ENCODE measurements around the gene C1orf21. TPM values are rescaled to one million over a fixed set of nuclear protein-coding genes. Genes with fewer than 3 reads are reported as not detected.

The C1orf21 gene
- polyA plus RNA-seq, 1 of the 3 experiments (the other 2 are of a cell fraction), result 4.8 TPM

DNA sequence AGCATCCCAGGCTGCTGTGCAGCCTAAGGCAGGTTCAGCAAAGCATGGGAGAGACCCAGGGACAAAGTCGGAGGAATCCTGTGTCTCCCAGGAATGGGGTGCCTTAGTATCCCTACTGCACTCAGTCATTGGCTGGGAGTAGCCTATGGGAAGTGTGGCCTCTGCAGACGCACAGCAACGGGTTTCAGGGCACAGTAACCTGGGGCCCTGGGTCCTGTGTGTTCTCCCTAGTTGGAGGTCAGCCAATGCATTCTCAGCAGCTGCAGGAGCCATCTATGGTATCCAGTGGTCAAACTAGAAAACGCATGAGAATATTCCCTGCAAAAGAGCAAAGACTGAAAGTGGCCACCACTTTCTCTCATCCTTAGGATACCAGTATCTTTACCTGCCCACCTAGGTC is 13.7 kb upstream of the C1orf21 start:
- TF ChIP-seq RAD21 (IDR thresholded peaks at IDR 0.05; ENCODE audit: low read length), result no peak
- no peak for TF ChIP-seq ELF1 (IDR thresholded peaks at IDR 0.05)
- no peak for TF ChIP-seq CHD2 (IDR thresholded peaks at IDR 0.05; ENCODE audit: low read length, partially characterized antibody)
- TF ChIP-seq, protein P1, sequence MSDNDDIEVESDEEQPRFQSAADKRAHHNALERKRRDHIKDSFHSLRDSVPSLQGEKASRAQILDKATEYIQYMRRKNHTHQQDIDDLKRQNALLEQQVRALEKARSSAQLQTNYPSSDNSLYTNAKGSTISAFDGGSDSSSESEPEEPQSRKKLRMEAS (IDR thresholded peaks at IDR 0.05; ENCODE audit: low read depth), result no peak
- TF ChIP-seq RFX5 (IDR thresholded peaks at IDR 0.05; ENCODE audit: low read length), result no peak
- TF ChIP-seq SMC3 (IDR thresholded peaks at IDR 0.05; ENCODE audit: low read depth, low read length), result no peak
- TF ChIP-seq, protein P2, sequence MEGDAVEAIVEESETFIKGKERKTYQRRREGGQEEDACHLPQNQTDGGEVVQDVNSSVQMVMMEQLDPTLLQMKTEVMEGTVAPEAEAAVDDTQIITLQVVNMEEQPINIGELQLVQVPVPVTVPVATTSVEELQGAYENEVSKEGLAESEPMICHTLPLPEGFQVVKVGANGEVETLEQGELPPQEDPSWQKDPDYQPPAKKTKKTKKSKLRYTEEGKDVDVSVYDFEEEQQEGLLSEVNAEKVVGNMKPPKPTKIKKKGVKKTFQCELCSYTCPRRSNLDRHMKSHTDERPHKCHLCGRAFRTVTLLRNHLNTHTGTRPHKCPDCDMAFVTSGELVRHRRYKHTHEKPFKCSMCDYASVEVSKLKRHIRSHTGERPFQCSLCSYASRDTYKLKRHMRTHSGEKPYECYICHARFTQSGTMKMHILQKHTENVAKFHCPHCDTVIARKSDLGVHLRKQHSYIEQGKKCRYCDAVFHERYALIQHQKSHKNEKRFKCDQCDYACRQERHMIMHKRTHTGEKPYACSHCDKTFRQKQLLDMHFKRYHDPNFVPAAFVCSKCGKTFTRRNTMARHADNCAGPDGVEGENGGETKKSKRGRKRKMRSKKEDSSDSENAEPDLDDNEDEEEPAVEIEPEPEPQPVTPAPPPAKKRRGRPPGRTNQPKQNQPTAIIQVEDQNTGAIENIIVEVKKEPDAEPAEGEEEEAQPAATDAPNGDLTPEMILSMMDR (IDR thresholded peaks at IDR 0.05), result no peak
- no peak for TF ChIP-seq SIN3A (IDR thresholded peaks at IDR 0.05; ENCODE audit: borderline replicate concordance, low read depth, low read length)
- no peak for TF ChIP-seq GATA2 (CRISPR knock-in tag; IDR thresholded peaks at IDR 0.05)
- TF ChIP-seq YY1 (IDR thresholded peaks at IDR 0.05; ENCODE audit: low read depth), result no peak
- no peak for TF ChIP-seq PBX3 (IDR thresholded peaks at IDR 0.05)
- no peak for TF ChIP-seq POLR2AphosphoS5 (IDR thresholded peaks at IDR 0.05; ENCODE audit: low read depth, low read length)
- TF ChIP-seq IRF3 (IDR thresholded peaks at IDR 0.05; ENCODE audit: low read depth, low read length), result no peak
- no peak for TF ChIP-seq JUND (IDR thresholded peaks at IDR 0.05)
- Histone ChIP-seq H3K79me2 (ENCODE audit: insufficient read depth) (no peaks in the 10 kb centered on the region), H3K27ac (ENCODE audit: low read depth in 2 of 2, low read length in 1 of 2) (no peak overlapping the region), H3K4me1 (ENCODE audit: control insufficient read depth in 1 of 2, insufficient read depth in 2 of 2, low read depth in 1 of 2, low read length in 1 of 2) (peaks cover 0 to 7% of the 10 kb centered on the region in 2 experiments; a peak in 1 of 4 replicates), H3K4me3 (ENCODE audit: low read depth in 2 of 2, low read length in 1 of 2) (no peak overlapping the region), H3F3A (replicated peaks; ENCODE audit: insufficient read depth) (peaks cover 3% of the 10 kb centered on the region), H3K36me3 (replicated peaks in 1 of 2; ENCODE audit: control insufficient read depth in 1 of 2, insufficient read depth in 2 of 2, low read length in 1 of 2) (no peaks in the 10 kb centered on the region), H3K9ac (no peak overlapping the region), H3K9me3 (no peaks in the 10 kb centered on the region), H3K9me2 (no peaks in the 10 kb centered on the region), H4K20me1 (ENCODE audit: insufficient read depth) (no peaks in the 10 kb centered on the region), H2AFZ (ENCODE audit: low read depth) (no peak overlapping the region), H3K27me3 (ENCODE audit: insufficient read depth) (no peaks in the 10 kb centered on the region), H3K4me2 (no peak overlapping the region)
- 82% methylated on average over 2 of the region's 4 CpGs for WGBS (ENCODE audit: low lambda C conversion rate)
- ChIA-PET CTCF (interaction anchor here (0.7 kb wide), 1 partner anchor 69 kb away, joined by 3 read pairs; no protein-coding TSS in a partner anchor), POLR2A (no interaction called here)
- DNase-seq, result no peak

DNA sequence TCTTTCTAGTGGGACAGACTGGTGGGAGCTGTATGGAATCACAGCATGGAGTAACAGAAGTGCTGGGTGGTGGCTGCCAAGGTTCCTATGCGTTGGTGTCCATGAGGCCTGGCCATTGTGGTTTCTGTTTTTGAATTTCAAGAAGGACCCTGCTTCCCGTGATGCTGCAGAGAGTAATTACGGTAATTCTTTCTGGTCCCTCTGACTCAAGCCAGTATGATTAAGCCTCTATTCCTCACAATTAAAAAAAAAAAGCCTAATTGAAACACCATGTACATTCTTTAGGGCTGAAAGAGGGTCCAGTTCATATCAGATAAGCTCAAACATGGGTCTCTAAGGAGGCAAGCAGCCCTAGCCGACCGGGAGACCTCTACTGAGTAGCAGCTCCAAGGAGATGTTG is 10.5 kb upstream of the C1orf21 start:
- Histone ChIP-seq H3K4me3 (ENCODE audit: low read depth in 2 of 2, low read length in 1 of 2) (no peak overlapping the region), H3K9me2 (no peaks in the 10 kb centered on the region), H4K20me1 (ENCODE audit: insufficient read depth) (no peaks in the 10 kb centered on the region), H3K27me3 (ENCODE audit: insufficient read depth) (no peaks in the 10 kb centered on the region), H3K27ac (ENCODE audit: low read depth in 2 of 2, low read length in 1 of 2) (no peak overlapping the region), H3K9me3 (no peaks in the 10 kb centered on the region), H3F3A (replicated peaks; ENCODE audit: insufficient read depth) (peaks cover 3% of the 10 kb centered on the region), H3K4me1 (ENCODE audit: control insufficient read depth in 1 of 2, insufficient read depth in 2 of 2, low read depth in 1 of 2, low read length in 1 of 2) (peaks cover 0 to 7% of the 10 kb centered on the region in 2 experiments; a peak in 1 of 4 replicates), H3K36me3 (replicated peaks in 1 of 2; ENCODE audit: control insufficient read depth in 1 of 2, insufficient read depth in 2 of 2, low read length in 1 of 2) (no peaks in the 10 kb centered on the region), H3K79me2 (ENCODE audit: insufficient read depth) (no peaks in the 10 kb centered on the region), H3K4me2 (no peak overlapping the region), H2AFZ (ENCODE audit: low read depth) (no peak overlapping the region), H3K9ac (no peak overlapping the region)
- POLR2A ChIA-PET, result interaction anchor here (1.1 kb wide), 1 partner anchor 10 kb away, joined by 3 read pairs; the partner anchor contains the start of gene C1orf21
- CTCF ChIA-PET, result interaction anchor here (0.6 to 1.1 kb wide), 2 partner anchors 11 to 154 kb away, joined by 3 read pairs; no protein-coding TSS in a partner anchor
- TF ChIP-seq MXI1 (IDR thresholded peaks at IDR 0.05; ENCODE audit: low read depth, low read length), result no peak
- no peak for TF ChIP-seq POLR2AphosphoS5 (IDR thresholded peaks at IDR 0.05; ENCODE audit: low read depth, low read length)
- no peak for TF ChIP-seq FOSL2 (IDR thresholded peaks at IDR 0.05; ENCODE audit: borderline replicate concordance, low read depth)
- no peak for DNase-seq
- 76% methylated on average over 4 of the region's 5 CpGs for WGBS (ENCODE audit: low lambda C conversion rate)

Data from SK-N-SH (cell line).